HEK293 (cell line): ENCODE results near the gene PLAGL1.

Source experiments
- CTCF ChIA-PET: fragments of 350-600 bp; formaldehyde crosslinking; extraction: SDS; loops from one replicate; lab custom pipeline; 2021; ENCODE audit warnings: antibody characterized with exemption; lab: Yijun Ruan, JAX
- POLR2A ChIA-PET: fragments of 300-600 bp; formaldehyde crosslinking; extraction: SDS; loops from one replicate; lab custom pipeline; 2020; ENCODE audit warnings: antibody characterized with exemption, inconsistent platforms; lab: Yijun Ruan, JAX
- H3K27ac ChIP-seq: fragments of 200-500 bp; sonication (Bioruptor generic); 2 replicates; pipeline ENCODE4 v1.5.1; 2014; ENCODE audit warnings: low read depth, low read length, control low read depth, inconsistent platforms; ENCODE audit errors: extremely low read depth
- H3K36me3 ChIP-seq, 2 experiments: fragments of 200-500 bp in 1 of 2; sonication (Bioruptor generic) in 1 of 2; 1 replicate in 1 of 2; 2 replicates in 1 of 2; pipeline ENCODE4 v1.5.1; 2014 to 2017; ENCODE audit warnings: inconsistent platforms in 2 of 2, low read length in 2 of 2; ENCODE audit not compliant: control insufficient read depth in 2 of 2, insufficient read depth in 1 of 2
- H3K4me1 ChIP-seq: fragments of 200-500 bp; sonication (Bioruptor generic); 2 replicates; pipeline ENCODE4 v1.5.1; 2014; ENCODE audit warnings: mild to moderate bottlenecking, low read length, inconsistent platforms; ENCODE audit not compliant: control insufficient read depth, insufficient read depth
- H3K4me3 ChIP-seq: 2 replicates; pipeline ENCODE4 v1.5.1; 2011; ENCODE audit warnings: low read depth, mild to moderate bottlenecking, control low read depth, low read length, moderate library complexity
- H3K9me3 ChIP-seq: fragments of 200-500 bp; sonication (Bioruptor generic); 2 replicates; pipeline ENCODE4 v1.5.1; 2014; ENCODE audit warnings: low read depth, low read length, inconsistent platforms; ENCODE audit not compliant: control insufficient read depth, insufficient read depth
- AEBP2 ChIP-seq: fragments of 450-650 bp; formaldehyde crosslinking; IDR thresholded peaks from 2 replicates; pipeline ENCODE4 v1.5.1; 2016; ENCODE audit warnings: missing biosample characterization, missing genetic modification characterization, borderline replicate concordance
- GLIS2 ChIP-seq: fragments of 450-650 bp; formaldehyde crosslinking; IDR thresholded peaks from 2 replicates; pipeline ENCODE4 v1.5.1; 2016; ENCODE audit warnings: missing biosample characterization, missing genetic modification characterization
- HOXA7 ChIP-seq: sonication (generic); formaldehyde crosslinking; IDR thresholded peaks from 2 replicates; pipeline ENCODE4 v1.8.1; 2022; ENCODE audit warnings: missing genetic modification reagents, borderline replicate concordance
- KLF16 ChIP-seq: fragments of 450-650 bp; formaldehyde crosslinking; IDR thresholded peaks from 2 replicates; pipeline ENCODE4 v1.5.1; 2017; ENCODE audit warnings: missing biosample characterization, missing genetic modification characterization
- KLF7 ChIP-seq: fragments of 450-650 bp; formaldehyde crosslinking; IDR thresholded peaks from 2 replicates; pipeline ENCODE4 v1.5.1; 2016; ENCODE audit warnings: missing biosample characterization, missing genetic modification characterization, borderline replicate concordance
- KLF8 ChIP-seq: fragments of 450-650 bp; formaldehyde crosslinking; IDR thresholded peaks from 2 replicates; pipeline ENCODE4 v1.5.1; 2016; ENCODE audit warnings: missing biosample characterization, missing genetic modification characterization
- MEIS1 ChIP-seq: sonication (generic); formaldehyde crosslinking; IDR thresholded peaks from 2 replicates; pipeline ENCODE4 v1.8.1; 2022; ENCODE audit warnings: missing genetic modification reagents, mild to moderate bottlenecking, borderline replicate concordance
- OVOL3 ChIP-seq: fragments of 450-650 bp; formaldehyde crosslinking; IDR thresholded peaks from 2 replicates; pipeline ENCODE4 v1.5.1; 2016; ENCODE audit warnings: missing biosample characterization, missing genetic modification characterization
- SP2 ChIP-seq: fragments of 450-650 bp; formaldehyde crosslinking; IDR thresholded peaks from 2 replicates; pipeline ENCODE4 v1.5.1; 2016; ENCODE audit warnings: missing biosample characterization, missing genetic modification characterization
- YY1 ChIP-seq: fragments of 450-650 bp; formaldehyde crosslinking; IDR thresholded peaks from 2 replicates; pipeline ENCODE4 v1.5.1; 2018; ENCODE audit warnings: missing biosample characterization, missing genetic modification characterization
- YY2 ChIP-seq: fragments of 450-650 bp; formaldehyde crosslinking; IDR thresholded peaks from 2 replicates; pipeline ENCODE4 v1.5.1; 2016; ENCODE audit warnings: missing biosample characterization, missing genetic modification characterization
- ZBTB11 ChIP-seq: fragments of 450-650 bp; formaldehyde crosslinking; conservative IDR thresholded peaks from 2 replicates; pipeline ENCODE4 v1.5.1; 2016; ENCODE audit warnings: low read depth, missing biosample characterization, missing genetic modification characterization
- ZBTB6 ChIP-seq: fragments of 450-650 bp; formaldehyde crosslinking; IDR thresholded peaks from 2 replicates; pipeline ENCODE4 v1.5.1; 2017; ENCODE audit warnings: missing biosample characterization, missing genetic modification characterization
- ZNF140 ChIP-seq: fragments of 450-650 bp; formaldehyde crosslinking; IDR thresholded peaks from 2 replicates; pipeline ENCODE4 v1.5.1; 2016; ENCODE audit warnings: missing biosample characterization, missing genetic modification characterization
- ZNF148 ChIP-seq: fragments of 450-650 bp; formaldehyde crosslinking; IDR thresholded peaks from 2 replicates; pipeline ENCODE4 v1.5.0; 2017; ENCODE audit warnings: missing biosample characterization, missing genetic modification characterization, borderline replicate concordance
- ZNF157 ChIP-seq: fragments of 450-650 bp; formaldehyde crosslinking; IDR thresholded peaks from 2 replicates; pipeline ENCODE4 v1.5.1; 2016; ENCODE audit warnings: missing biosample characterization, missing genetic modification characterization
- ZNF391 ChIP-seq: fragments of 450-650 bp; formaldehyde crosslinking; IDR thresholded peaks from 2 replicates; pipeline ENCODE4 v1.5.1; 2016; ENCODE audit warnings: low read depth, missing biosample characterization, missing genetic modification characterization, borderline replicate concordance
- ZNF426 ChIP-seq: fragments of 450-650 bp; formaldehyde crosslinking; IDR thresholded peaks from 2 replicates; pipeline ENCODE4 v1.5.1; 2017; ENCODE audit warnings: missing biosample characterization, missing genetic modification characterization, mild to moderate bottlenecking, inconsistent platforms, moderate library complexity
- ZNF529 ChIP-seq: fragments of 450-650 bp; formaldehyde crosslinking; IDR thresholded peaks from 2 replicates; pipeline ENCODE4 v1.5.1; 2017; ENCODE audit warnings: missing genetic modification characterization, missing biosample characterization; ENCODE audit not compliant: insufficient replicate concordance
- ZNF558 ChIP-seq: fragments of 450-650 bp; formaldehyde crosslinking; IDR thresholded peaks from 2 replicates; pipeline ENCODE4 v1.5.1; 2016; ENCODE audit warnings: missing biosample characterization, missing genetic modification characterization
- ZNF560 ChIP-seq: fragments of 450-650 bp; formaldehyde crosslinking; IDR thresholded peaks from 2 replicates; pipeline ENCODE4 v1.5.1; 2017; ENCODE audit warnings: missing biosample characterization, missing genetic modification characterization, borderline replicate concordance
- ZNF561 ChIP-seq: fragments of 450-650 bp; IDR thresholded peaks from 2 replicates; pipeline ENCODE4 v1.5.1; 2018; ENCODE audit warnings: missing biosample characterization, missing genetic modification characterization, borderline replicate concordance
- ZNF664 ChIP-seq: fragments of 450-650 bp; formaldehyde crosslinking; IDR thresholded peaks from 2 replicates; pipeline ENCODE4 v1.5.1; 2016; ENCODE audit warnings: missing biosample characterization, missing genetic modification characterization

Gene PLAGL1

GRCh38 chr6:143934331-143934730 is 73.7 kb downstream of the PLAGL1 start:
- H3K4me3 ChIP-seq, result no peak overlapping the region
- no peak overlapping the region for H3K27ac ChIP-seq
- ChIA-PET POLR2A (interaction anchor here (0.6 kb wide), 1 partner anchor 46 kb away, joined by 3 read pairs; no protein-coding TSS in a partner anchor), CTCF (interaction anchor here (1.5 kb wide), 1 partner anchor 8 kb away, joined by 8 read pairs; no protein-coding TSS in a partner anchor)
- H3K36me3 ChIP-seq, result no peaks in the 10 kb centered on the region
- TF ChIP-seq ZNF140 (no peak), YY2 (tag by site-specific recombination) (no peak), ZNF561 (tag by site-specific recombination) (no peak), ZNF426 (tag by site-specific recombination) (no peak), MEIS1 (CRISPR knock-in tag) (no peak), KLF8 (tag by site-specific recombination) (no peak), KLF16 (tag by site-specific recombination) (no peak)
- H3K9me3 ChIP-seq, result no peaks in the 10 kb centered on the region
- no peaks in the 10 kb centered on the region for H3K4me1 ChIP-seq

- H3K9me3 ChIP-seq, result no peaks in the 10 kb centered on the region
- H3K4me1 ChIP-seq, result no peaks in the 10 kb centered on the region
- no peaks in the 10 kb centered on the region for H3K36me3 ChIP-seq
- POLR2A ChIA-PET, result no interaction called here
- H3K27ac ChIP-seq, result no peak overlapping the region
- no peak for TF ChIP-seq ZNF560 (tag by site-specific recombination)
- TF ChIP-seq ZNF148, result no peak
- TF ChIP-seq ZNF391 (tag by site-specific recombination), result no peak
- no peak for TF ChIP-seq AEBP2 (tag by site-specific recombination)
- H3K4me3 ChIP-seq, result no peak overlapping the region
- CTCF ChIA-PET, result interaction anchor here (0.7 kb wide), 1 partner anchor 106 kb away, joined by 3 read pairs; no protein-coding TSS in a partner anchor
These were observed 78.1 kb downstream of the PLAGL1 start for GRCh38 chr6:143929975-143930374.

GRCh38 chr6:143928853-143929252 is 79.2 kb downstream of the PLAGL1 start:
- Histone ChIP-seq H3K4me3 (no peak overlapping the region), H3K27ac (no peak overlapping the region), H3K4me1 (no peaks in the 10 kb centered on the region), H3K36me3 (no peaks in the 10 kb centered on the region), H3K9me3 (no peaks in the 10 kb centered on the region)
- ChIA-PET CTCF (no interaction called here), POLR2A (no interaction called here)
- TF ChIP-seq ZBTB6 (tag by site-specific recombination) (no peak), ZBTB11 (tag by site-specific recombination) (no peak), KLF7 (no peak), ZNF560 (tag by site-specific recombination) (no peak), SP2 (tag by site-specific recombination) (no peak), ZNF157 (tag by site-specific recombination) (no peak), YY1 (tag by site-specific recombination) (no peak), ZNF664 (tag by site-specific recombination) (no peak), OVOL3 (no peak), HOXA7 (CRISPR knock-in tag) (no peak), GLIS2 (tag by site-specific recombination) (no peak), ZNF558 (tag by site-specific recombination) (no peak), ZNF529 (tag by site-specific recombination) (no peak)
